ENCODE measurements around the gene PDCD11.

DNA sequence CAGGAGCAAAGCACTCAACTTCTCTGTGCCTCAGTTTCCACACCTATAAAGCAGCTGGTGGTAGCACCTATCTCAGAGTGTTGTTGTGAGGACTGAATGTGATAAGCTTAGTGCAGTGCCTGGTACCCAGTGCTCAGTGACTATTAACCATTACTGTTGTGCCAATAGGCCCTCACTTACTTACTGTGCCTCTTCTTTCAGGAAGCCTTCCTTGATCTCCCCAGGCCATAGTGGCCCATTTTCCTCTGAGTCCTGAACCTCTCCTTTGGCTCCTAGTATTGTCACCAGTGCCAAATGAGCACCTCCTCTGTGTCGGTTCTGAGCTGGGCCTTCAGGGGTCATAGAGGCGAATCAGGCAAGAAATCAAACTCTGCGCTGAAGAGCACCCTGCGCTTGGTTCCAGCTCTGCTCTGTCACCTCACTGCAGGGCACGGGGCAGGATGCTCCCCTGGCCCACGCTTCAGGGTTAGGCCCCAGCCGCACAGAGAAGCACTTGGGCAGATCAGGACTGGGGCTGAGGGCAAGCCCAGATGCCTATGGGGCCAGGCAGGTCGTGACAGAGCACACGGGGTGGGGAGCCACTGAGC lies 59.7 kb downstream of the PDCD11 start:
- TF ChIP-seq, protein P1, sequence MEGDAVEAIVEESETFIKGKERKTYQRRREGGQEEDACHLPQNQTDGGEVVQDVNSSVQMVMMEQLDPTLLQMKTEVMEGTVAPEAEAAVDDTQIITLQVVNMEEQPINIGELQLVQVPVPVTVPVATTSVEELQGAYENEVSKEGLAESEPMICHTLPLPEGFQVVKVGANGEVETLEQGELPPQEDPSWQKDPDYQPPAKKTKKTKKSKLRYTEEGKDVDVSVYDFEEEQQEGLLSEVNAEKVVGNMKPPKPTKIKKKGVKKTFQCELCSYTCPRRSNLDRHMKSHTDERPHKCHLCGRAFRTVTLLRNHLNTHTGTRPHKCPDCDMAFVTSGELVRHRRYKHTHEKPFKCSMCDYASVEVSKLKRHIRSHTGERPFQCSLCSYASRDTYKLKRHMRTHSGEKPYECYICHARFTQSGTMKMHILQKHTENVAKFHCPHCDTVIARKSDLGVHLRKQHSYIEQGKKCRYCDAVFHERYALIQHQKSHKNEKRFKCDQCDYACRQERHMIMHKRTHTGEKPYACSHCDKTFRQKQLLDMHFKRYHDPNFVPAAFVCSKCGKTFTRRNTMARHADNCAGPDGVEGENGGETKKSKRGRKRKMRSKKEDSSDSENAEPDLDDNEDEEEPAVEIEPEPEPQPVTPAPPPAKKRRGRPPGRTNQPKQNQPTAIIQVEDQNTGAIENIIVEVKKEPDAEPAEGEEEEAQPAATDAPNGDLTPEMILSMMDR (IDR thresholded peaks at IDR 0.05; ENCODE audit: low read depth, low read length, missing input control): no peak
- TF ChIP-seq REST (IDR thresholded peaks at IDR 0.05): no peak
- no peak for TF ChIP-seq RXRA (IDR thresholded peaks at IDR 0.05)
- no peak for TF ChIP-seq EGR1 (IDR thresholded peaks at IDR 0.05; ENCODE audit: low read depth in 2 of 2)
- TF ChIP-seq YY1 (IDR thresholded peaks at IDR 0.05): no peak
- TF ChIP-seq JUND (IDR thresholded peaks at IDR 0.05): no peak
- TF ChIP-seq, protein P2, sequence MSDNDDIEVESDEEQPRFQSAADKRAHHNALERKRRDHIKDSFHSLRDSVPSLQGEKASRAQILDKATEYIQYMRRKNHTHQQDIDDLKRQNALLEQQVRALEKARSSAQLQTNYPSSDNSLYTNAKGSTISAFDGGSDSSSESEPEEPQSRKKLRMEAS (IDR thresholded peaks at IDR 0.05): no peak

Data from liver (tissue), 3 donors.